ENCODE results near the gene MAB21L3. TPM values are rescaled to one million over a fixed set of nuclear protein-coding genes. Genes with fewer than 3 reads are reported as not detected.

Gene MAB21L3
- total and polyA plus RNA-seq, 2 experiments from 2014 or later, result 0.48 to 1.3 TPM

DNA sequence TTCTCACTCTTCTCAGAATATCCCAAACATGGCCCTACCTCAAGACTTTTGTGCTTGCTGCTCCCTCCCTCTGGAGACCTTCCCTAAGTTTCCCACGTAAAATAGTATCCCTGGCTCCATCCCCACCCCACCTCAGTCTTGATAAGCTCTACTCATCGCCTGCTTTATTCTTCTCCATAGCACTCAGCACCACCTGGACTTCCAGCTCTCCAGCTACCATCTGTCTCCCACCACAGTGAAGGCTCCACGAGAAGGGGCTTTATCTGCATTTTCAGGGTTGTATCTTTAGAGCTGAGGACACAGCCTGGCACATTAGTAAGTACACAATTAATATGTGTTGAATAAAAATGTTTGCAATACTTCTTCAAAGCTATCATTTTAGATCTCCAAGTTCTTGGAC lies 37.8 kb downstream of the MAB21L3 start:
- Histone ChIP-seq H3K36me3 (no peaks in the 10 kb centered on the region), H3K4me3 (no peak overlapping the region), H3K27ac (no peak overlapping the region), H3K4me1 (ENCODE audit: low read depth) (peaks cover 18% of the 10 kb centered on the region), H3K9me3 (ENCODE audit: low read depth) (no peaks in the 10 kb centered on the region), H3K27me3 (no peaks in the 10 kb centered on the region)
- no peak for DNase-seq (ENCODE audit: low read depth in 1 of 2, low spot score in 1 of 2)
- TF ChIP-seq, protein P1, sequence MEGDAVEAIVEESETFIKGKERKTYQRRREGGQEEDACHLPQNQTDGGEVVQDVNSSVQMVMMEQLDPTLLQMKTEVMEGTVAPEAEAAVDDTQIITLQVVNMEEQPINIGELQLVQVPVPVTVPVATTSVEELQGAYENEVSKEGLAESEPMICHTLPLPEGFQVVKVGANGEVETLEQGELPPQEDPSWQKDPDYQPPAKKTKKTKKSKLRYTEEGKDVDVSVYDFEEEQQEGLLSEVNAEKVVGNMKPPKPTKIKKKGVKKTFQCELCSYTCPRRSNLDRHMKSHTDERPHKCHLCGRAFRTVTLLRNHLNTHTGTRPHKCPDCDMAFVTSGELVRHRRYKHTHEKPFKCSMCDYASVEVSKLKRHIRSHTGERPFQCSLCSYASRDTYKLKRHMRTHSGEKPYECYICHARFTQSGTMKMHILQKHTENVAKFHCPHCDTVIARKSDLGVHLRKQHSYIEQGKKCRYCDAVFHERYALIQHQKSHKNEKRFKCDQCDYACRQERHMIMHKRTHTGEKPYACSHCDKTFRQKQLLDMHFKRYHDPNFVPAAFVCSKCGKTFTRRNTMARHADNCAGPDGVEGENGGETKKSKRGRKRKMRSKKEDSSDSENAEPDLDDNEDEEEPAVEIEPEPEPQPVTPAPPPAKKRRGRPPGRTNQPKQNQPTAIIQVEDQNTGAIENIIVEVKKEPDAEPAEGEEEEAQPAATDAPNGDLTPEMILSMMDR (IDR thresholded peaks at IDR 0.05; ENCODE audit: low read depth, low read length), result no peak

DNA sequence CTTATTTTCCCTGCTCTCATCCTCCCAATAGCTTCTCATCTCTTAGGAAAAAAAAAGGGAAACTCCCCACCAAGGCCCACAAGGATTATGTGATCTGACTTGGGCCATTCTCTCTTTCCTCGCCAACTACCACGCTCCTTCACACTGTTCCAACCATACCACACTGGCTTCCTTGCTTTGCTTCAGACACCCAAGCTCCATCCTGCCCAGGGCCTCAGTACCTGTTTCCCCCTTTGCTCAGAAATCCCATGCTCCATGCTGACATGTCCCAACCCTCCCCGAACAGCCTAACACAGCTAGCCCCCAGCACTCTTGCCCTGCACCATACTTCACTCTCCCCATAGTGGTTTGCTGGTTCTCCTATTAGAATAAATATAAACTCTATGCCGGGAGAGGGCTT lies 39.2 kb downstream of the MAB21L3 start:
- no peak overlapping the region for H3K4me3 ChIP-seq
- no peak for DNase-seq (ENCODE audit: low read depth in 1 of 2, low spot score in 1 of 2)
- TF ChIP-seq, protein P1 (IDR thresholded peaks at IDR 0.05; ENCODE audit: low read depth, low read length), result no peak
- peaks cover 24% of the 10 kb centered on the region for H3K4me1 ChIP-seq (ENCODE audit: low read depth)
- no peak overlapping the region for H3K27ac ChIP-seq
- H3K27me3 ChIP-seq, result no peaks in the 10 kb centered on the region
- H3K9me3 ChIP-seq (ENCODE audit: low read depth), result no peaks in the 10 kb centered on the region
- no peaks in the 10 kb centered on the region for H3K36me3 ChIP-seq

DNA sequence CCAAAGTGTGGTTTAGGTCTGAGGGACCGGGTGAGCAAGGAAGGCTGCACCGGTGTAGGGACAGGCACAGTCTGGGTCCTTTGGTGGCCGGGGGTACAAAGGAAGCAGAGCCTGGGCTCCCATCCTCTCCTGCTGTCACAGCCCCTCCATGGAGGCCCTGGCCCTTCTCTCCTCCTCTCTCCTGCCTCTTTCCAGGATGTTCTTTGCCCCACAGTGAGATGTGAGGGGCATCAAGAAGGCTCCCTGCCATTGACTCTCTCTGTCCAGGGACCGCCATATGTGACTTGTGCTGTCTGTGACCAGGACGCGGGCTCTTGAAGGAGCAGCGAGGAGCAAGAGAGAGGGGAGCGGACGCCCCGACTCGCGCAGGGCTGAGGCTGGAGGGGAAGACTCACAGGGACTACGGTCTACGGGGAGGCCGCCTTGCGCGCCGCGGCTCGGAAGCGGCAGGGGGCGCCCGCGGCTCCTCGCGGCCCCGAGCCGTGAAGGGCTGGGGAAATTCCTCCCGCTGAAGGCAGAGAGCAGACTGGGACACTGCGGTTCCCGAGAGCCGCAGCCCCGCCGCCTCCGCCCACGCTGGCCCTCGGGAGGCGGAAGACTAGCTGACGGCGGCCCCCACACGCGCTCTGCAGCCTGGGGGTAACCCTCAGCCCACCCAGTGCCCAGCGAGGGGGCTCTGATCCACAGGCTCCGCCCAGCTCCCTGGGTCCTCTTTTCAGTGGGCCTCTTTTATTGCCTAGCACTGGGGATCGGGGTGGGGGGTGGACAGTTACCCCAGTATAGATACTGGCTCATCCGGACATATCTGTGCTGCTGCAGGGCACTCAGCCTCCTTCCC lies 40.8 kb downstream of the MAB21L3 start:
- peaks cover 28% of the 10 kb centered on the region for H3K4me1 ChIP-seq (ENCODE audit: low read depth)
- H3K27me3 ChIP-seq, result no peaks in the 10 kb centered on the region
- no peaks in the 10 kb centered on the region for H3K9me3 ChIP-seq (ENCODE audit: low read depth)
- H3K36me3 ChIP-seq, result no peaks in the 10 kb centered on the region
- peak; percentile 83 to 86 for DNase-seq (ENCODE audit: low read depth in 1 of 2, low spot score in 1 of 2)
- peak overlapping the region; percentile 44 for H3K27ac ChIP-seq
- H3K4me3 ChIP-seq, result peak overlapping the region; percentile 24
- TF ChIP-seq, protein P1 (IDR thresholded peaks at IDR 0.05; ENCODE audit: low read depth, low read length), result peak; percentile 91

DNA sequence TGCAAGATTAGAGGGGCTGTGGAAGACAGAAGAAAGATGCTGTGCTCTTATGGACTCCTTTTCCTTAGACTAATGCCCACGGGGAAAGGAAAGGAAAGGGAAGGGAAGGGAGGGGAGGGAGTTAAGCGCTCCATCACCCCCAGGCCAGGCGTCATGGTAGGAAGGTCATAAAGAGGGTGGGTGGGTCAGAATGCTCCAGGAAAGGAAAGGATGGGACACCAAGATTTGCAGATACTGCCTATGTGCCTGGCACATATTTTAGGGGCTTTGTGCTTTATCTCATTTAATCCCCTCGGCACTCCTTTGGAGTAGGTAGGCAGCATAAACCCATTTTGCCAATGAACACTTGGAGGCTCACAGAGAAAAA lies 41.4 kb downstream of the MAB21L3 start:
- H3K27me3 ChIP-seq, result no peaks in the 10 kb centered on the region
- H3K27ac ChIP-seq, result no peak overlapping the region
- H3K9me3 ChIP-seq (ENCODE audit: low read depth), result no peaks in the 10 kb centered on the region

DNA sequence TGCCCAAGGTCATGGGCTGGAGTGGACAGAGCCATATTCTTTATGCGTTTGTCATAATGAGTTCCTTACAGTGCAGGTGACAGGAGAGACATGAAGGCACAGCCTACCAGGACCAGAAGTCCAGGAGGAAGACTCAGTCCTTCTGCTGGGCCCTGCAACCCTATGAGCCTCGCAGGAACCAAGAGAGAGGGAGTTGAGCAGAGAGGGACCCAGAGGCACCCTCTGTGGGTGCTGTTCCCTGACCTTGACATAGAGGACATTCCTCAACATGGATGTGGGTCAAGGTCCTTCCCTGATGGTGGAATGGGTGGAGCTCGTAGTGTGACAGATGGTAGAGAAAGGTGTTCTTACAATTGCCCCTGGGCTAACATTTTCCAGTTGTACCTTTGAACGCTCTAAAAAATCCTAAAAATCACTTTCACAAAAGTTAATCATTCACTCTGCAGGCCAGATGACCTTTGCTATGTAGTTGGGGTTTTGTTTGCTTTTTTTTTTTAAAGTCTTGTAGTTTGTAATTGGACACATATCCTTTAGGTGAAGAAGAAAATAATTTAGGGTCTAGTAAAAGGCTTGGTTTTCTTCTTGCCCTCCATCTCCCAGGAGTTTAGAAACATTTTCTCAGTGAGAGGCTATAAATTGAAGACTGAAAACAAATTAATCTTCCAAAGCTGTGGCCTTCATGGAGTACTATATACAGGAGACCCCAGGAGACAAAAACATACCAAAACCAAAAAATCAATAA lies 41.9 kb downstream of the MAB21L3 start:
- no peak for DNase-seq (ENCODE audit: low read depth in 1 of 2, low spot score in 1 of 2)
- H3K36me3 ChIP-seq, result no peaks in the 10 kb centered on the region
- TF ChIP-seq, protein P1 (IDR thresholded peaks at IDR 0.05; ENCODE audit: low read depth, low read length), result no peak
- no peaks in the 10 kb centered on the region for H3K9me3 ChIP-seq (ENCODE audit: low read depth)
- H3K27ac ChIP-seq, result no peak overlapping the region
- H3K4me1 ChIP-seq (ENCODE audit: low read depth), result peaks cover 30% of the 10 kb centered on the region
- H3K4me3 ChIP-seq, result no peak overlapping the region
- no peaks in the 10 kb centered on the region for H3K27me3 ChIP-seq

More for the DNA sequence above, 41.4 kb downstream of the MAB21L3 start:
- Histone ChIP-seq H3K4me3 (peak overlapping the region; percentile 24), H3K4me1 (ENCODE audit: low read depth) (peaks cover 30% of the 10 kb centered on the region), H3K36me3 (no peaks in the 10 kb centered on the region)
- no peak for DNase-seq (ENCODE audit: low read depth in 1 of 2, low spot score in 1 of 2)
- TF ChIP-seq, protein P1 (IDR thresholded peaks at IDR 0.05; ENCODE audit: low read depth, low read length), result no peak

All from cardiac muscle cell (in vitro differentiated cells and primary cell).